ENCODE data around the gene CDH3. TPM values are rescaled to one million over a fixed set of nuclear protein-coding genes. Genes with fewer than 3 reads are reported as not detected.

The CDH3 gene
- total and polyA plus RNA-seq, 2 of the 8 experiments (the other 6 are each of a cell fraction or from before 2014, with no cell fraction given): 146 to 171 TPM

DNA sequence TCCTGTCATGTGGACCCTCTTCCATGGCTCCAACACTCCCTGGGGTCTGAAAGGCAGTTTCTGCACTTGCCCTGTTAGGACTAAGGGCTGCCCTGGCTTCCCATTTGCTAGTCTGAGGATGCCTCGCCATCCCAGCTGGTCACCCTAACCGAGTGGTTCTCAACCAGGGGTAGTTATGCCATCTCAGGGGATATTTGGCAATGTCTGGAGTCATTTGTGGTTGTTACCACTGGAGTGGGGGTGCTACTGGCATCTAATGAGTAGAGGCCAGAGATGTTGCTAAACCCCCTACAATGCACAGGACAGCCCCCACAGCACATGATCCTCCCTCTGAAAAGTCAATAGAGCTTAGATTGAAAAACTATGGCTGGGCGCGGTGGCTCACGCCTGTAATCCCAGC, 65.1 kb downstream of the CDH3 start (continued):
- TF ChIP-seq, protein P1, sequence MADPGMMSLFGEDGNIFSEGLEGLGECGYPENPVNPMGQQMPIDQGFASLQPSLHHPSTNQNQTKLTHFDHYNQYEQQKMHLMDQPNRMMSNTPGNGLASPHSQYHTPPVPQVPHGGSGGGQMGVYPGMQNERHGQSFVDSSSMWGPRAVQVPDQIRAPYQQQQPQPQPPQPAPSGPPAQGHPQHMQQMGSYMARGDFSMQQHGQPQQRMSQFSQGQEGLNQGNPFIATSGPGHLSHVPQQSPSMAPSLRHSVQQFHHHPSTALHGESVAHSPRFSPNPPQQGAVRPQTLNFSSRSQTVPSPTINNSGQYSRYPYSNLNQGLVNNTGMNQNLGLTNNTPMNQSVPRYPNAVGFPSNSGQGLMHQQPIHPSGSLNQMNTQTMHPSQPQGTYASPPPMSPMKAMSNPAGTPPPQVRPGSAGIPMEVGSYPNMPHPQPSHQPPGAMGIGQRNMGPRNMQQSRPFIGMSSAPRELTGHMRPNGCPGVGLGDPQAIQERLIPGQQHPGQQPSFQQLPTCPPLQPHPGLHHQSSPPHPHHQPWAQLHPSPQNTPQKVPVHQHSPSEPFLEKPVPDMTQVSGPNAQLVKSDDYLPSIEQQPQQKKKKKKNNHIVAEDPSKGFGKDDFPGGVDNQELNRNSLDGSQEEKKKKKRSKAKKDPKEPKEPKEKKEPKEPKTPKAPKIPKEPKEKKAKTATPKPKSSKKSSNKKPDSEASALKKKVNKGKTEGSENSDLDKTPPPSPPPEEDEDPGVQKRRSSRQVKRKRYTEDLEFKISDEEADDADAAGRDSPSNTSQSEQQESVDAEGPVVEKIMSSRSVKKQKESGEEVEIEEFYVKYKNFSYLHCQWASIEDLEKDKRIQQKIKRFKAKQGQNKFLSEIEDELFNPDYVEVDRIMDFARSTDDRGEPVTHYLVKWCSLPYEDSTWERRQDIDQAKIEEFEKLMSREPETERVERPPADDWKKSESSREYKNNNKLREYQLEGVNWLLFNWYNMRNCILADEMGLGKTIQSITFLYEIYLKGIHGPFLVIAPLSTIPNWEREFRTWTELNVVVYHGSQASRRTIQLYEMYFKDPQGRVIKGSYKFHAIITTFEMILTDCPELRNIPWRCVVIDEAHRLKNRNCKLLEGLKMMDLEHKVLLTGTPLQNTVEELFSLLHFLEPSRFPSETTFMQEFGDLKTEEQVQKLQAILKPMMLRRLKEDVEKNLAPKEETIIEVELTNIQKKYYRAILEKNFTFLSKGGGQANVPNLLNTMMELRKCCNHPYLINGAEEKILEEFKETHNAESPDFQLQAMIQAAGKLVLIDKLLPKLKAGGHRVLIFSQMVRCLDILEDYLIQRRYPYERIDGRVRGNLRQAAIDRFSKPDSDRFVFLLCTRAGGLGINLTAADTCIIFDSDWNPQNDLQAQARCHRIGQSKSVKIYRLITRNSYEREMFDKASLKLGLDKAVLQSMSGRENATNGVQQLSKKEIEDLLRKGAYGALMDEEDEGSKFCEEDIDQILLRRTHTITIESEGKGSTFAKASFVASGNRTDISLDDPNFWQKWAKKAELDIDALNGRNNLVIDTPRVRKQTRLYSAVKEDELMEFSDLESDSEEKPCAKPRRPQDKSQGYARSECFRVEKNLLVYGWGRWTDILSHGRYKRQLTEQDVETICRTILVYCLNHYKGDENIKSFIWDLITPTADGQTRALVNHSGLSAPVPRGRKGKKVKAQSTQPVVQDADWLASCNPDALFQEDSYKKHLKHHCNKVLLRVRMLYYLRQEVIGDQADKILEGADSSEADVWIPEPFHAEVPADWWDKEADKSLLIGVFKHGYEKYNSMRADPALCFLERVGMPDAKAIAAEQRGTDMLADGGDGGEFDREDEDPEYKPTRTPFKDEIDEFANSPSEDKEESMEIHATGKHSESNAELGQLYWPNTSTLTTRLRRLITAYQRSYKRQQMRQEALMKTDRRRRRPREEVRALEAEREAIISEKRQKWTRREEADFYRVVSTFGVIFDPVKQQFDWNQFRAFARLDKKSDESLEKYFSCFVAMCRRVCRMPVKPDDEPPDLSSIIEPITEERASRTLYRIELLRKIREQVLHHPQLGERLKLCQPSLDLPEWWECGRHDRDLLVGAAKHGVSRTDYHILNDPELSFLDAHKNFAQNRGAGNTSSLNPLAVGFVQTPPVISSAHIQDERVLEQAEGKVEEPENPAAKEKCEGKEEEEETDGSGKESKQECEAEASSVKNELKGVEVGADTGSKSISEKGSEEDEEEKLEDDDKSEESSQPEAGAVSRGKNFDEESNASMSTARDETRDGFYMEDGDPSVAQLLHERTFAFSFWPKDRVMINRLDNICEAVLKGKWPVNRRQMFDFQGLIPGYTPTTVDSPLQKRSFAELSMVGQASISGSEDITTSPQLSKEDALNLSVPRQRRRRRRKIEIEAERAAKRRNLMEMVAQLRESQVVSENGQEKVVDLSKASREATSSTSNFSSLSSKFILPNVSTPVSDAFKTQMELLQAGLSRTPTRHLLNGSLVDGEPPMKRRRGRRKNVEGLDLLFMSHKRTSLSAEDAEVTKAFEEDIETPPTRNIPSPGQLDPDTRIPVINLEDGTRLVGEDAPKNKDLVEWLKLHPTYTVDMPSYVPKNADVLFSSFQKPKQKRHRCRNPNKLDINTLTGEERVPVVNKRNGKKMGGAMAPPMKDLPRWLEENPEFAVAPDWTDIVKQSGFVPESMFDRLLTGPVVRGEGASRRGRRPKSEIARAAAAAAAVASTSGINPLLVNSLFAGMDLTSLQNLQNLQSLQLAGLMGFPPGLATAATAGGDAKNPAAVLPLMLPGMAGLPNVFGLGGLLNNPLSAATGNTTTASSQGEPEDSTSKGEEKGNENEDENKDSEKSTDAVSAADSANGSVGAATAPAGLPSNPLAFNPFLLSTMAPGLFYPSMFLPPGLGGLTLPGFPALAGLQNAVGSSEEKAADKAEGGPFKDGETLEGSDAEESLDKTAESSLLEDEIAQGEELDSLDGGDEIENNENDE (IDR thresholded peaks at IDR 0.05; ENCODE audit: insufficient replicate concordance, low read length): no peak
- no peak for TF ChIP-seq NANOG (IDR thresholded peaks at IDR 0.05; ENCODE audit: insufficient read depth, low read depth, low read length, poor library complexity, severe bottlenecking)
- TF ChIP-seq GTF2F1 (IDR thresholded peaks at IDR 0.05; ENCODE audit: borderline replicate concordance, low read depth, low read length): no peak
- TF ChIP-seq RAD21 (IDR thresholded peaks at IDR 0.05 in 1 of 2, conservative IDR thresholded peaks at IDR 0.05 in 1 of 2; ENCODE audit: low read depth in 2 of 2, low read length in 2 of 2): no peak
- TF ChIP-seq CBX8 (IDR thresholded peaks at IDR 0.05; ENCODE audit: borderline replicate concordance, low read depth, low read length): no peak
- TF ChIP-seq, protein P2, sequence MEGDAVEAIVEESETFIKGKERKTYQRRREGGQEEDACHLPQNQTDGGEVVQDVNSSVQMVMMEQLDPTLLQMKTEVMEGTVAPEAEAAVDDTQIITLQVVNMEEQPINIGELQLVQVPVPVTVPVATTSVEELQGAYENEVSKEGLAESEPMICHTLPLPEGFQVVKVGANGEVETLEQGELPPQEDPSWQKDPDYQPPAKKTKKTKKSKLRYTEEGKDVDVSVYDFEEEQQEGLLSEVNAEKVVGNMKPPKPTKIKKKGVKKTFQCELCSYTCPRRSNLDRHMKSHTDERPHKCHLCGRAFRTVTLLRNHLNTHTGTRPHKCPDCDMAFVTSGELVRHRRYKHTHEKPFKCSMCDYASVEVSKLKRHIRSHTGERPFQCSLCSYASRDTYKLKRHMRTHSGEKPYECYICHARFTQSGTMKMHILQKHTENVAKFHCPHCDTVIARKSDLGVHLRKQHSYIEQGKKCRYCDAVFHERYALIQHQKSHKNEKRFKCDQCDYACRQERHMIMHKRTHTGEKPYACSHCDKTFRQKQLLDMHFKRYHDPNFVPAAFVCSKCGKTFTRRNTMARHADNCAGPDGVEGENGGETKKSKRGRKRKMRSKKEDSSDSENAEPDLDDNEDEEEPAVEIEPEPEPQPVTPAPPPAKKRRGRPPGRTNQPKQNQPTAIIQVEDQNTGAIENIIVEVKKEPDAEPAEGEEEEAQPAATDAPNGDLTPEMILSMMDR (IDR thresholded peaks at IDR 0.05; ENCODE audit: control extremely low read depth in 1 of 3, insufficient read depth in 1 of 3, low read depth in 1 of 3, low read length in 3 of 3): no peak
- no peak for TF ChIP-seq HDAC6 (IDR thresholded peaks at IDR 0.05; ENCODE audit: low read depth, low read length)
- no peak for TF ChIP-seq KDM5A (IDR thresholded peaks at IDR 0.05; ENCODE audit: low read length)
